GM12891 (cell line): ENCODE data around the gene SLX4IP.

Experiments
- DNase-seq: peaks from one replicate; pipeline ENCODE4 v3.0.0; 2011; ENCODE audit warnings: low spot score; ENCODE audit not compliant: insufficient read length
- FAIRE-seq: peaks from 2 replicates; lab custom pipeline; 2011; peaks lifted over from hg19 to GRCh38; lab: Jason Lieb, UNC
- PAX5 ChIP-seq: IDR thresholded peaks from 2 replicates; pipeline ENCODE4 v1.6.1; 2011; ENCODE audit warnings: low read length, moderate library complexity, mild to moderate bottlenecking; ENCODE audit not compliant: insufficient read depth, severe bottlenecking
- POLR2A ChIP-seq: IDR thresholded peaks from 2 replicates; pipeline ENCODE4 v1.6.1; 2011; ENCODE audit warnings: low read depth, low read length, control low read depth
- POLR2AphosphoS5 ChIP-seq: IDR thresholded peaks from 2 replicates; pipeline ENCODE4 v1.6.1; 2011; ENCODE audit warnings: low read depth, low read length, control low read depth
- POU2F2 ChIP-seq: IDR thresholded peaks from 2 replicates; pipeline ENCODE4 v1.6.1; 2011; ENCODE audit warnings: low read depth, mild to moderate bottlenecking, control low read depth, low read length, moderate library complexity
- SPI1 ChIP-seq: IDR thresholded peaks from 2 replicates; pipeline ENCODE4 v1.6.1; 2011; ENCODE audit warnings: low read depth, low read length, control low read depth
- TAF1 ChIP-seq: IDR thresholded peaks from 2 replicates; pipeline ENCODE4 v1.6.1; 2011; ENCODE audit warnings: low read depth, low read length, control low read depth

Gene SLX4IP

GRCh38 chr20:10655720-10656669 lies 220.9 kb downstream of the SLX4IP start:
- no peak for TF ChIP-seq PAX5
- no peak for TF ChIP-seq TAF1
- TF ChIP-seq POLR2A: no peak
- no peak for TF ChIP-seq SPI1
- no peak for TF ChIP-seq POLR2AphosphoS5
- TF ChIP-seq POU2F2: no peak
- FAIRE-seq (no peak), DNase-seq (no peak)

GRCh38 chr20:10657453-10657852 lies 222.3 kb downstream of the SLX4IP start:
- no peak for FAIRE-seq
- no peak for TF ChIP-seq POU2F2
- TF ChIP-seq POLR2A: no peak
- TF ChIP-seq POLR2AphosphoS5: no peak
- TF ChIP-seq PAX5: no peak
- no peak for TF ChIP-seq TAF1
- TF ChIP-seq SPI1: no peak
- no peak for DNase-seq

- TF ChIP-seq TAF1 (no peak), SPI1 (no peak), POLR2A (no peak; the same call in 1 of the 2 replicates), POLR2AphosphoS5 (no peak), PAX5 (no peak), POU2F2 (no peak)
- no peak for FAIRE-seq
- no peak for DNase-seq
Measured at GRCh38 chr20:10658051-10658823, 223.1 kb downstream of the SLX4IP start.

GRCh38 chr20:10658876-10659632 lies 223.9 kb downstream of the SLX4IP start:
- TF ChIP-seq POLR2AphosphoS5 (no peak), TAF1 (no peak), SPI1 (no peak), POLR2A (no peak), POU2F2 (no peak), PAX5 (no peak)
- FAIRE-seq: no peak
- no peak for DNase-seq

- DNase-seq: no peak
- TF ChIP-seq POU2F2 (no peak), POLR2A (no peak), PAX5 (no peak), POLR2AphosphoS5 (no peak), TAF1 (no peak), SPI1 (no peak)
- peak; percentile 26 for FAIRE-seq
Measured at GRCh38 chr20:10659651-10660601, 224.8 kb downstream of the SLX4IP start.

GRCh38 chr20:10660661-10661060 lies 225.6 kb downstream of the SLX4IP start:
- no peak for DNase-seq
- FAIRE-seq: no peak
- no peak for TF ChIP-seq POLR2A
- no peak for TF ChIP-seq TAF1
- TF ChIP-seq POLR2AphosphoS5: no peak
- no peak for TF ChIP-seq PAX5
- no peak for TF ChIP-seq POU2F2
- no peak for TF ChIP-seq SPI1

- DNase-seq: no peak
- TF ChIP-seq SPI1 (no peak), TAF1 (no peak), PAX5 (no peak), POU2F2 (no peak), POLR2AphosphoS5 (no peak; the same call in 1 of the 2 replicates), POLR2A (no peak; the same call in 1 of the 2 replicates)
- FAIRE-seq: no peak
Measured at GRCh38 chr20:10661261-10661660, 226.2 kb downstream of the SLX4IP start.

- no peak for DNase-seq
- no peak for FAIRE-seq
- TF ChIP-seq PAX5 (no peak), POU2F2 (no peak), TAF1 (no peak), POLR2AphosphoS5 (no peak), SPI1 (no peak), POLR2A (no peak)
Measured at GRCh38 chr20:10662151-10662550, 227.0 kb downstream of the SLX4IP start.
